Measurements from ENCODE around the gene PLEKHG3.

DNA sequence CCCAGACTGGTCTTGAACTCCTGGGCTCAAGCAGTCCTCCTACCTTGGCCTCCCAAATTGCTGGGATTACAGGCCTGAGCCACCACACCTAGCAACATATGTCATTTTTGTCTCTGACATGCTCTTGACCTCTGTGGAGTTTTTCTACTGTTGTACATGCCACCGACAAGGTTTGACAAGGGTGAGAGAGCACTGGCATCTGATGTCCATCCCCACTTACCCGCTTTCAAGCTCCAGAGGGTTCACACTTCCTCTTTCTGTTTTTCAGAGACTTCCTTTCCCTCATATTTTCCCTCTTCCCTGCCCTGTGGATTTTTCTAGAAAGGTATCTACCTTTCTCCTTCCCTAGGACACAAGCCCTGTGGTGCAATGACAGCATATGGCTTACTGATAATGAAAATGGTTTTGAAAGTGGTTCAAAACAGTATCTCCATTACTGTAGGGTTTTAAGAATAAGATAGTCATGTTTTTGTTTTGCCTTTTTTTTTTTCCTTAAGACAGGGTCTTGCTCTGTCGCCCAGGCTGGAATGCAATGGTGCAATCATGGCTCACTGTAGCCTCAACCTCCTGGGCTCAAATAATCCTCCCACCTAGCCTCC lies 27.7 kb upstream of the PLEKHG3 start:
- TF ChIP-seq, protein P1, sequence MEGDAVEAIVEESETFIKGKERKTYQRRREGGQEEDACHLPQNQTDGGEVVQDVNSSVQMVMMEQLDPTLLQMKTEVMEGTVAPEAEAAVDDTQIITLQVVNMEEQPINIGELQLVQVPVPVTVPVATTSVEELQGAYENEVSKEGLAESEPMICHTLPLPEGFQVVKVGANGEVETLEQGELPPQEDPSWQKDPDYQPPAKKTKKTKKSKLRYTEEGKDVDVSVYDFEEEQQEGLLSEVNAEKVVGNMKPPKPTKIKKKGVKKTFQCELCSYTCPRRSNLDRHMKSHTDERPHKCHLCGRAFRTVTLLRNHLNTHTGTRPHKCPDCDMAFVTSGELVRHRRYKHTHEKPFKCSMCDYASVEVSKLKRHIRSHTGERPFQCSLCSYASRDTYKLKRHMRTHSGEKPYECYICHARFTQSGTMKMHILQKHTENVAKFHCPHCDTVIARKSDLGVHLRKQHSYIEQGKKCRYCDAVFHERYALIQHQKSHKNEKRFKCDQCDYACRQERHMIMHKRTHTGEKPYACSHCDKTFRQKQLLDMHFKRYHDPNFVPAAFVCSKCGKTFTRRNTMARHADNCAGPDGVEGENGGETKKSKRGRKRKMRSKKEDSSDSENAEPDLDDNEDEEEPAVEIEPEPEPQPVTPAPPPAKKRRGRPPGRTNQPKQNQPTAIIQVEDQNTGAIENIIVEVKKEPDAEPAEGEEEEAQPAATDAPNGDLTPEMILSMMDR (IDR thresholded peaks at IDR 0.05) = no peak
- TF ChIP-seq POLR2A (IDR thresholded peaks at IDR 0.05) (no peak), POLR2AphosphoS5 (IDR thresholded peaks at IDR 0.05) (no peak)
